Measurements from ENCODE around the gene ABLIM1. TPM values are rescaled to one million over a fixed set of nuclear protein-coding genes. Genes with fewer than 3 reads are reported as not detected.
A peak's percentile ranks its signal among the peaks of the same experiment; 100 is the strongest.

ABLIM1 gene
- total and polyA plus RNA-seq, 4 donors = 20.0 to 135 (median 59.9) TPM

GRCh38 chr10:114600057-114600456 is 58.0 kb downstream of the ABLIM1 start:
- 92 to 94% methylated on average over 3 of the region's 3 CpGs for WGBS, 2 donors

GRCh38 chr10:114596793-114597192 is 61.3 kb downstream of the ABLIM1 start:
- no peaks in the 10 kb centered on the region for H3K9me3 ChIP-seq (ENCODE audit: control insufficient read depth in 4 of 4, insufficient read depth in 3 of 4, low read length in 3 of 4)
- no peaks in the 10 kb centered on the region for H3K27me3 ChIP-seq (ENCODE audit: control insufficient read depth in 3 of 3, insufficient read depth in 3 of 3, low read length in 2 of 3)
- no peak for DNase-seq
- H3K4me1 ChIP-seq (ENCODE audit: control insufficient read depth in 5 of 5, insufficient read depth in 5 of 5, low read length in 5 of 5) = peaks cover 0 to 6% (median 0%) of the 10 kb centered on the region in 5 donors
- peaks cover 2 to 10% (median 5%) of the 10 kb centered on the region in 4 donors for H3K36me3 ChIP-seq (ENCODE audit: control insufficient read depth in 4 of 4, insufficient read depth in 4 of 4, low read length in 4 of 4)
- no peak overlapping the region for H3K4me3 ChIP-seq
- H3K9ac ChIP-seq (ENCODE audit: insufficient read depth in 1 of 2, low read length in 2 of 2) = no peak overlapping the region
- WGBS, 2 donors = 73 to 92% methylated on average over 5 of the region's 5 CpGs
- ATAC-seq (ENCODE audit: insufficient read depth, low FRiP score) = no peak
- no peak overlapping the region for H3K27ac ChIP-seq (ENCODE audit: low read depth in 1 of 2, low read length in 1 of 2)
- TF ChIP-seq, protein P1, sequence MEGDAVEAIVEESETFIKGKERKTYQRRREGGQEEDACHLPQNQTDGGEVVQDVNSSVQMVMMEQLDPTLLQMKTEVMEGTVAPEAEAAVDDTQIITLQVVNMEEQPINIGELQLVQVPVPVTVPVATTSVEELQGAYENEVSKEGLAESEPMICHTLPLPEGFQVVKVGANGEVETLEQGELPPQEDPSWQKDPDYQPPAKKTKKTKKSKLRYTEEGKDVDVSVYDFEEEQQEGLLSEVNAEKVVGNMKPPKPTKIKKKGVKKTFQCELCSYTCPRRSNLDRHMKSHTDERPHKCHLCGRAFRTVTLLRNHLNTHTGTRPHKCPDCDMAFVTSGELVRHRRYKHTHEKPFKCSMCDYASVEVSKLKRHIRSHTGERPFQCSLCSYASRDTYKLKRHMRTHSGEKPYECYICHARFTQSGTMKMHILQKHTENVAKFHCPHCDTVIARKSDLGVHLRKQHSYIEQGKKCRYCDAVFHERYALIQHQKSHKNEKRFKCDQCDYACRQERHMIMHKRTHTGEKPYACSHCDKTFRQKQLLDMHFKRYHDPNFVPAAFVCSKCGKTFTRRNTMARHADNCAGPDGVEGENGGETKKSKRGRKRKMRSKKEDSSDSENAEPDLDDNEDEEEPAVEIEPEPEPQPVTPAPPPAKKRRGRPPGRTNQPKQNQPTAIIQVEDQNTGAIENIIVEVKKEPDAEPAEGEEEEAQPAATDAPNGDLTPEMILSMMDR (IDR thresholded peaks at IDR 0.05; ENCODE audit: control extremely low read depth, extremely low read depth) = no peak

More at GRCh38 chr10:114600057-114600456, 58.0 kb downstream of the ABLIM1 start:
- no peaks in the 10 kb centered on the region for H3K9me3 ChIP-seq (ENCODE audit: control insufficient read depth in 4 of 4, insufficient read depth in 3 of 4, low read length in 3 of 4)
- H3K4me1 ChIP-seq (ENCODE audit: control insufficient read depth in 5 of 5, insufficient read depth in 5 of 5, low read length in 5 of 5) = peaks cover 0 to 30% (median 0%) of the 10 kb centered on the region in 5 donors
- H3K9ac ChIP-seq (ENCODE audit: insufficient read depth in 1 of 2, low read length in 2 of 2) = no peak overlapping the region
- no peak overlapping the region for H3K4me3 ChIP-seq
- peaks cover 2 to 8% (median 4%) of the 10 kb centered on the region in 4 donors for H3K36me3 ChIP-seq (ENCODE audit: control insufficient read depth in 4 of 4, insufficient read depth in 4 of 4, low read length in 4 of 4)
- ATAC-seq (ENCODE audit: insufficient read depth, low FRiP score) = no peak
- no peak for DNase-seq
- H3K27ac ChIP-seq (ENCODE audit: low read depth in 1 of 2, low read length in 1 of 2) = peak overlapping the region in 1 of 2 donors; percentile 75
- H3K27me3 ChIP-seq (ENCODE audit: control insufficient read depth in 3 of 3, insufficient read depth in 3 of 3, low read length in 2 of 3) = no peaks in the 10 kb centered on the region
- TF ChIP-seq, protein P1 (IDR thresholded peaks at IDR 0.05; ENCODE audit: control extremely low read depth, extremely low read depth) = no peak

GRCh38 chr10:114593816-114594468 is 64.1 kb downstream of the ABLIM1 start:
- H3K4me3 ChIP-seq = no peak overlapping the region
- DNase-seq (no peak), ATAC-seq (ENCODE audit: insufficient read depth, low FRiP score) (no peak)
- peaks cover 0 to 6% (median 3%) of the 10 kb centered on the region in 4 donors for H3K36me3 ChIP-seq (ENCODE audit: control insufficient read depth in 4 of 4, insufficient read depth in 4 of 4, low read length in 4 of 4)
- TF ChIP-seq, protein P1 (IDR thresholded peaks at IDR 0.05; ENCODE audit: control extremely low read depth, extremely low read depth) = no peak
- H3K27ac ChIP-seq (ENCODE audit: low read depth in 1 of 2, low read length in 1 of 2) = no peak overlapping the region
- no peaks in the 10 kb centered on the region for H3K27me3 ChIP-seq (ENCODE audit: control insufficient read depth in 3 of 3, insufficient read depth in 3 of 3, low read length in 2 of 3)
- no peak overlapping the region for H3K9ac ChIP-seq (ENCODE audit: insufficient read depth in 1 of 2, low read length in 2 of 2)
- no peaks in the 10 kb centered on the region for H3K9me3 ChIP-seq (ENCODE audit: control insufficient read depth in 4 of 4, insufficient read depth in 3 of 4, low read length in 3 of 4)
- WGBS, 2 donors = 92 to 94% methylated on average over 1 of the region's 1 CpG
- H3K4me1 ChIP-seq (ENCODE audit: control insufficient read depth in 5 of 5, insufficient read depth in 5 of 5, low read length in 5 of 5) = peaks cover 0 to 2% (median 0%) of the 10 kb centered on the region in 5 donors
